ENCODE data around the gene CLASP1.
"Not testable (repeated sequence)": the region's sequence is repeated elsewhere in the genome, so short reads cannot be mapped to it uniquely, and the experiment has no call there.

Gene CLASP1

GRCh38 chr2:121686902-121687301 is 37.6 kb upstream of the CLASP1 start:
- FAIRE-seq = no peak
- DNase-seq (ENCODE audit: insufficient read length, low spot score) = no peak
- no peak for TF ChIP-seq POLR2AphosphoS5 (IDR thresholded peaks at IDR 0.05; ENCODE audit: low read depth, low read length)
- no peak for TF ChIP-seq POU2F2 (IDR thresholded peaks at IDR 0.05; ENCODE audit: low read depth, low read length)
- TF ChIP-seq TAF1 (IDR thresholded peaks at IDR 0.05; ENCODE audit: low read depth, low read length) = no peak
- no peak for TF ChIP-seq POLR2A (IDR thresholded peaks at IDR 0.05; ENCODE audit: low read depth, low read length)
- TF ChIP-seq SPI1 (IDR thresholded peaks at IDR 0.05; ENCODE audit: low read depth, low read length) = no peak
- no peak for TF ChIP-seq PAX5 (IDR thresholded peaks at IDR 0.05; ENCODE audit: insufficient read depth, low read length, severe bottlenecking)

DNA sequence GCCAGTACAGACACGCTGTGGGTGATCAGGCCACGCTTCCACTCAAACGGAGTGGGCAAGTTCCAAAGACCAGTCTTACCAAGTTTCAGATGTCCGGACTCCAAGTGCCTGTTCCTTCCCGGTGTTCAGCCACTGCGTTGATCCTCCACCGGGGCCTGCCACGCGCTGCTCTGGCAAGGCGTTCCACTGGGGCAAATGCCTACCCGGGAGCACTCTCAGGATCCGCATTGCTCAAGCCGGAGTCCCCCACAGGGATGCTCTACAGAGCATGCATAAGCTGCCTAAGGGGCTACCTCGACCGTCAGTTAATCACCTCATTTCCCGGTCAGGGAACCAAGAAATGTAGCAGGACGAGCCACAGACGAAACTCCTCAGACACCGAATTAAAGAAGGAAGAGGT is 37.0 kb upstream of the CLASP1 start:
- DNase-seq (ENCODE audit: insufficient read length, low spot score) (no peak), FAIRE-seq (no peak)
- TF ChIP-seq POLR2A (IDR thresholded peaks at IDR 0.05; ENCODE audit: low read depth, low read length) (no peak), SPI1 (IDR thresholded peaks at IDR 0.05; ENCODE audit: low read depth, low read length) (no peak), PAX5 (IDR thresholded peaks at IDR 0.05; ENCODE audit: insufficient read depth, low read length, severe bottlenecking) (no peak), TAF1 (IDR thresholded peaks at IDR 0.05; ENCODE audit: low read depth, low read length) (no peak)

- no peak for TF ChIP-seq POLR2AphosphoS5 (IDR thresholded peaks at IDR 0.05; ENCODE audit: low read depth, low read length)
- TF ChIP-seq PAX5 (IDR thresholded peaks at IDR 0.05; ENCODE audit: insufficient read depth, low read length, severe bottlenecking) = no peak
- TF ChIP-seq POLR2A (IDR thresholded peaks at IDR 0.05; ENCODE audit: low read depth, low read length) = no peak
- TF ChIP-seq POU2F2 (IDR thresholded peaks at IDR 0.05; ENCODE audit: low read depth, low read length) = no peak
- no peak for TF ChIP-seq TAF1 (IDR thresholded peaks at IDR 0.05; ENCODE audit: low read depth, low read length)
- no peak for TF ChIP-seq SPI1 (IDR thresholded peaks at IDR 0.05; ENCODE audit: low read depth, low read length)
- no peak for DNase-seq (ENCODE audit: insufficient read length, low spot score)
- FAIRE-seq = no peak
Measured at GRCh38 chr2:121682396-121683298, 33.4 kb upstream of the CLASP1 start.

DNA sequence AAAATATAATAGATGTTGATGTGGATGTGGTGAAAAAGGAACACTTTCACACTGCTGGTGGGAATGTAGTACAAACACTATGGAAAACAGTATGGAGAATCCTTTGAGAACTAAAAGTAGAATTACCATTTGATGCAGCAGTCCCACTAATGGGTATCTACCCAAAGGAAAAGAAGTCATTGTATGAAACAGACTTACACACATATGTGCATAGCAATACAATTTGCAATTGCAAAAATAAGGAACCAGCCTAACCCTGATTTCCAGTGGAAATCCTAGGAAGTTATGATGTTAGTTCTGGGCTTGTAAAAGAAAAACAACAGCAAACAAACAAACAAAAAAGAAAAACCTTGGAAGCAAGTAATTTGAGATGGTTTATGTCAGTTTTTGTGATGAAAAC is 28.6 kb upstream of the CLASP1 start:
- FAIRE-seq = no peak
- no peak for DNase-seq (ENCODE audit: insufficient read length, low spot score)
- TF ChIP-seq POLR2A (IDR thresholded peaks at IDR 0.05; ENCODE audit: low read depth, low read length) = no peak
- TF ChIP-seq SPI1 (IDR thresholded peaks at IDR 0.05; ENCODE audit: low read depth, low read length) = no peak
- TF ChIP-seq POU2F2 (IDR thresholded peaks at IDR 0.05; ENCODE audit: low read depth, low read length) = no peak
- no peak for TF ChIP-seq TAF1 (IDR thresholded peaks at IDR 0.05; ENCODE audit: low read depth, low read length)
- TF ChIP-seq PAX5 (IDR thresholded peaks at IDR 0.05; ENCODE audit: insufficient read depth, low read length, severe bottlenecking) = no peak
- no peak for TF ChIP-seq POLR2AphosphoS5 (IDR thresholded peaks at IDR 0.05; ENCODE audit: low read depth, low read length)

- not testable (repeated sequence) for FAIRE-seq; DNase-seq (ENCODE audit: insufficient read length, low spot score)
Measured at GRCh38 chr2:121671621-121672020, 22.4 kb upstream of the CLASP1 start.

- no peak for DNase-seq (ENCODE audit: insufficient read length, low spot score)
Measured at GRCh38 chr2:121670181-121670580, 20.9 kb upstream of the CLASP1 start.

GRCh38 chr2:121667618-121668017 is 18.4 kb upstream of the CLASP1 start:
- no peak for FAIRE-seq
- TF ChIP-seq PAX5 (IDR thresholded peaks at IDR 0.05; ENCODE audit: insufficient read depth, low read length, severe bottlenecking) (no peak), SPI1 (IDR thresholded peaks at IDR 0.05; ENCODE audit: low read depth, low read length) (no peak), TAF1 (IDR thresholded peaks at IDR 0.05; ENCODE audit: low read depth, low read length) (no peak), POLR2A (IDR thresholded peaks at IDR 0.05; ENCODE audit: low read depth, low read length) (no peak), POLR2AphosphoS5 (IDR thresholded peaks at IDR 0.05; ENCODE audit: low read depth, low read length) (no peak), POU2F2 (IDR thresholded peaks at IDR 0.05; ENCODE audit: low read depth, low read length) (no peak)
- no peak for DNase-seq (ENCODE audit: insufficient read length, low spot score)

More at GRCh38 chr2:121670181-121670580, 20.9 kb upstream of the CLASP1 start:
- TF ChIP-seq POLR2A (IDR thresholded peaks at IDR 0.05; ENCODE audit: low read depth, low read length) (no peak), POLR2AphosphoS5 (IDR thresholded peaks at IDR 0.05; ENCODE audit: low read depth, low read length) (no peak), POU2F2 (IDR thresholded peaks at IDR 0.05; ENCODE audit: low read depth, low read length) (no peak), PAX5 (IDR thresholded peaks at IDR 0.05; ENCODE audit: insufficient read depth, low read length, severe bottlenecking) (no peak)
- no peak for FAIRE-seq

DNA sequence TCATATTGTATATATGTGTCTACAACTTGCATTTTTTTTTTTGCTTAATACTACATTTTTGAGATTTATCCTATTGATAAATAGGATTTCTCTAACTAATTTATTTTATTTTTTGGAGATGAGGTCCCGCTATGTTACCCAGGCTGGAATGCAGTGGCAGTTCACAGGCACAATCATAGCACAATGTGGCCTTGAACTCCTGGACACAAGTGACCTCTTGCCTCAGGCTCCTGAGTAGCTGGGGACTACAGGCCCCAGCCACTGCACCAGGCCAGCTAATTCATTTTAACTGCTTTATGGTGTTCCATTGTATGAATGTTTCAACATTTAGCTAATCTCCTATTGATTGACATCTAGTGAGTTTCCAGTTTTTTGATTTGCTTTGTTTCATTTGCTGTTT is 16.8 kb upstream of the CLASP1 start:
- FAIRE-seq (no peak), DNase-seq (ENCODE audit: insufficient read length, low spot score) (no peak)
- TF ChIP-seq TAF1 (IDR thresholded peaks at IDR 0.05; ENCODE audit: low read depth, low read length) (no peak), SPI1 (IDR thresholded peaks at IDR 0.05; ENCODE audit: low read depth, low read length) (no peak), POU2F2 (IDR thresholded peaks at IDR 0.05; ENCODE audit: low read depth, low read length) (no peak), POLR2AphosphoS5 (IDR thresholded peaks at IDR 0.05; ENCODE audit: low read depth, low read length) (no peak)

GRCh38 chr2:121665504-121665903 is 16.2 kb upstream of the CLASP1 start:
- no peak for TF ChIP-seq POLR2A (IDR thresholded peaks at IDR 0.05; ENCODE audit: low read depth, low read length)
- TF ChIP-seq PAX5 (IDR thresholded peaks at IDR 0.05; ENCODE audit: insufficient read depth, low read length, severe bottlenecking) = no peak
- no peak for TF ChIP-seq POLR2AphosphoS5 (IDR thresholded peaks at IDR 0.05; ENCODE audit: low read depth, low read length)
- TF ChIP-seq POU2F2 (IDR thresholded peaks at IDR 0.05; ENCODE audit: low read depth, low read length) = no peak
- TF ChIP-seq TAF1 (IDR thresholded peaks at IDR 0.05; ENCODE audit: low read depth, low read length) = no peak
- no peak for TF ChIP-seq SPI1 (IDR thresholded peaks at IDR 0.05; ENCODE audit: low read depth, low read length)
- FAIRE-seq = peak; percentile 20
- DNase-seq (ENCODE audit: insufficient read length, low spot score) = no peak

DNA sequence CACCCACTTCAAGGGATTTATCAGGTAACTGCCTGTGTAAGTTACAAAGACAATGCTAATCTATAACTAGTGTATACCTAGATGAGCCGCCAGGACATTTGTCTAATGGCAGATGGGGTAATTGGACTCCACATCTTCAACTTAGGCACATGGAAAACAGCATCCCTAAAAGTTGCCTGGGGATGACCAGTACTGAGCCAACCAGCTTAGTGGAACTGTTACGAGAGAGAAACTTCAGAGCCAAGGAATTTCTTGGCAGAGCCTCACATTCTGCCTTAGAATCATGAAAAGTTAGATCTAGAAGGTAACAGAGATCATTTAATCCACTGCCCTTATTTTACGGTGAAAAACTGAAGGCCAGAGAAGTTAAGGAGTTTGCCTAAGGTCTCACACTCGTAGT is 15.5 kb upstream of the CLASP1 start:
- FAIRE-seq = no peak
- DNase-seq (ENCODE audit: insufficient read length, low spot score) = no peak
- TF ChIP-seq PAX5 (IDR thresholded peaks at IDR 0.05; ENCODE audit: insufficient read depth, low read length, severe bottlenecking) (no peak), POU2F2 (IDR thresholded peaks at IDR 0.05; ENCODE audit: low read depth, low read length) (no peak), POLR2A (IDR thresholded peaks at IDR 0.05; ENCODE audit: low read depth, low read length) (no peak), SPI1 (IDR thresholded peaks at IDR 0.05; ENCODE audit: low read depth, low read length) (no peak), POLR2AphosphoS5 (IDR thresholded peaks at IDR 0.05; ENCODE audit: low read depth, low read length) (no peak), TAF1 (IDR thresholded peaks at IDR 0.05; ENCODE audit: low read depth, low read length) (no peak)

Data from GM12891 (cell line).